ENCODE data around the gene PARP3.

The PARP3 gene

DNA sequence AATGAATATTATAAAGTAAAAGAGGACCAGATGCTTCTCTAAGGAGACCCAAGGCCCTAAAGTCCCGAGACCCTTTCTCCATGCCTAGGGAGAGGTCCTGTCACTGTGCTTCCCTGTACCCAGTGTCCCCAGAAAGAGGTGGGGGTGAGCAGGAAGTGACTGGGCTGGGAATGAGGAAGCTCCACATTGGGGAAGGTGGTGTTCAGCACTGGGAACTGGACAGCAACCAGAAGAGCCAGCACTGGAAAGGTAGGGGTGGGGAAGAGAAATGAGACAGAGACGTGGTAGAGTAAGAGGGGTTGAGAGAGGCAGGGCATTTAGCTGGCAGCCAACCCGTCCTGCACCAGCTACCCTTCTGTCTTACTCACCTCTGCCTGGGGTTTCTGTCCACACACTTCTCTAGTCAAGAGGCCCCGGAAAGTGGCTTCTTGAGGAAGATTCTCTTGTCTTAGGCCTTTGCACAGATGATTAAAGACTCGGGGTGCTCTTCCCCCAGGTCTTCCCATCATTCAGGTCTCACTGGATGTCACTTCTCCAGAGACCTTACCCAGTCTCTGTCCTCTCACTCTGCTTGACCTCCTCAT lies 12.7 kb upstream of the PARP3 start:
- no peak for DNase-seq (ENCODE audit: low read depth)
- H3K4me3 ChIP-seq (ENCODE audit: low read depth, low read length) = no peak overlapping the region
- TF ChIP-seq, protein P1, sequence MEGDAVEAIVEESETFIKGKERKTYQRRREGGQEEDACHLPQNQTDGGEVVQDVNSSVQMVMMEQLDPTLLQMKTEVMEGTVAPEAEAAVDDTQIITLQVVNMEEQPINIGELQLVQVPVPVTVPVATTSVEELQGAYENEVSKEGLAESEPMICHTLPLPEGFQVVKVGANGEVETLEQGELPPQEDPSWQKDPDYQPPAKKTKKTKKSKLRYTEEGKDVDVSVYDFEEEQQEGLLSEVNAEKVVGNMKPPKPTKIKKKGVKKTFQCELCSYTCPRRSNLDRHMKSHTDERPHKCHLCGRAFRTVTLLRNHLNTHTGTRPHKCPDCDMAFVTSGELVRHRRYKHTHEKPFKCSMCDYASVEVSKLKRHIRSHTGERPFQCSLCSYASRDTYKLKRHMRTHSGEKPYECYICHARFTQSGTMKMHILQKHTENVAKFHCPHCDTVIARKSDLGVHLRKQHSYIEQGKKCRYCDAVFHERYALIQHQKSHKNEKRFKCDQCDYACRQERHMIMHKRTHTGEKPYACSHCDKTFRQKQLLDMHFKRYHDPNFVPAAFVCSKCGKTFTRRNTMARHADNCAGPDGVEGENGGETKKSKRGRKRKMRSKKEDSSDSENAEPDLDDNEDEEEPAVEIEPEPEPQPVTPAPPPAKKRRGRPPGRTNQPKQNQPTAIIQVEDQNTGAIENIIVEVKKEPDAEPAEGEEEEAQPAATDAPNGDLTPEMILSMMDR (IDR thresholded peaks at IDR 0.05; ENCODE audit: low read depth, low read length, missing control alignments) = no peak
- in situ Hi-C loops (cut with HindIII; ENCODE audit: low sequenced_read_pairs) = no loop called here

DNA sequence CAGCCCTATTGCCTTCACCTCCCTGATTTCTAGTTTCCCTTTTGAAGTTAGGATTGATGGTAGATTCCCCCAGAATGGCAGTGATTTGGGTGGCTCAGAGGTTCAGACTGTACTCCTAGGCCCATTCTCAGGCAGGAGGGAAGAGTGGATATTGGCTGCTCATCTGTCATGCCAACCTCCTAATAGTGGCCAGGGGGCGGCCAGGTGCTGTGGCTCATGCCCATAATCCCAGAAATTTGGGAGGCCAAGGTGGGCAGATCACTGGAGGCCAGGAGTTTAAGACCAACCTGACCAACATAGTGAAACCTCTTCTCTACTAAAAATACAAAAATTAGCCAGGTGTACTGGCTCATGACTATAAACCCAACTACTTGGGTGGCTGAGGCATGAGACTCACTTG lies 11.7 kb upstream of the PARP3 start:
- in situ Hi-C loops (cut with HindIII; ENCODE audit: low sequenced_read_pairs) = no loop called here
- TF ChIP-seq, protein P1 (IDR thresholded peaks at IDR 0.05; ENCODE audit: low read depth, low read length, missing control alignments) = no peak

DNA sequence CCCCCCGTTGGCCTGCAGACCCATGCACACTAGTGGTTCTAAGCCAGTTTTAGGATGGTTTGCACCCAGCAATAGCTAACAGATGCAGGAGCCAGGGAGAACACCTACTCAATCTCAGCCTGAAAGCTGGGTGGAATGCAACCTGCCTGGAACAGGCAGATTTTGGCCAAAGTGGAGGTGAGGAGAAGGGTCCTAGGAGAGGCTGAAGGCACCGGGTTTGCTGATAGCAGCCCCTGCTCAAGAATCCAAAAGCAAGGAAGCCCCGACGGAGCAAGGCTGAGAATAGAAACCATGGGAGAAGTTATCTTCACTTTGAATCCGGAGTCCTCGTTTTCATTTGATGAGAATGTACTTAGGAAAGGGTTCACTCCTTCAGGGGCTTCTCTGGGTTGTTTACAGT lies 10.4 kb upstream of the PARP3 start:
- no peak overlapping the region for H3K4me3 ChIP-seq (ENCODE audit: low read depth, low read length)
- in situ Hi-C loops (cut with HindIII; ENCODE audit: low sequenced_read_pairs) = no loop called here
- TF ChIP-seq, protein P1 (IDR thresholded peaks at IDR 0.05; ENCODE audit: low read depth, low read length, missing control alignments) = no peak
- DNase-seq (ENCODE audit: low read depth) = no peak

More for the DNA sequence above, 11.7 kb upstream of the PARP3 start:
- DNase-seq (ENCODE audit: low read depth) = no peak
- no peak overlapping the region for H3K4me3 ChIP-seq (ENCODE audit: low read depth, low read length)

DNA sequence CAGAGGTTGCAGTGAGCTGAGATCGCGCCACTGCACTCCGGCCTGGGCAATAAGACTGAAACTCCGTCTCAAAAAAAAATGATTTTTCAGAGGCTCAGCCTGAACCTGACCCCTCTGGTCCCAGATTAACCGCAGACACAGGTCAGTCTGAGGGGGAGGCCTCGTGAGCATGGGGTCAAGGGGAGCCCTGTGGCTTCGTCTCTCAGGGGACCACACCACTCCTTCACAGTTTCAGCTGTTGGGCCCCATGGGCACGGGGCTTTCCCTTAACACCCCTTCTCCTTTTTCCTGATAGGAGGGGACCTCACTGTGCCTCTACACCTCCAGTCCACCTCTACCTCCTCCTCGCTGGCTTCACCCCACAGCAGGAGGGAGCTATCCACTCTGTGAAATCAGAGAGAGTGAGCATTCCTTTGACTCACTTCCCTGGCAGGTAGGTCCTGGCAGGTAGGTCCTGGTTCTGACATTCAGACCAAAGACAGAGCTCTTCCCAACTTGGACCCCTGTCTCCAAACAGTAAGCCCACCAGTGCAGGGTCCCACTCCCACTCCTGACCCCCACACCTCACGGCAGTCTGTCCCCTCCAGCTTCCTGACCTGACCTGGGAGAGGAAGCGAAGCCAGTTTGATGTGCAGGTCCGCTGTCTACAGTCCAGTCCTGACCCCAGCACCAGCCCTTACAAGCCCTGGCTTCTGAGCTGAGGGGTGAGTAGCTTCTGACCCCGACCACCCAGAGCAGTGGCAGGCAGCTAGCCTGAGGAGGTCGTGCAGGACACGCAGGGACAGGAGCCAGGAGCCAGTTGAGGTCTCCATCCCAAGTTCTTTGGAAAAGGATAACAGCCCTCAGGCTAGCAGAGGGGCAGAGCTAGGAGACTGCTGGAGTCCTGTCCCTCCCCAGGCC lies 9.4 kb upstream of the PARP3 start:
- H3K4me3 ChIP-seq (ENCODE audit: low read depth, low read length) = no peak overlapping the region
- TF ChIP-seq, protein P1 (IDR thresholded peaks at IDR 0.05; ENCODE audit: low read depth, low read length, missing control alignments) = no peak
- no peak for DNase-seq (ENCODE audit: low read depth)
- in situ Hi-C loops (cut with HindIII; ENCODE audit: low sequenced_read_pairs) = no loop called here

DNA sequence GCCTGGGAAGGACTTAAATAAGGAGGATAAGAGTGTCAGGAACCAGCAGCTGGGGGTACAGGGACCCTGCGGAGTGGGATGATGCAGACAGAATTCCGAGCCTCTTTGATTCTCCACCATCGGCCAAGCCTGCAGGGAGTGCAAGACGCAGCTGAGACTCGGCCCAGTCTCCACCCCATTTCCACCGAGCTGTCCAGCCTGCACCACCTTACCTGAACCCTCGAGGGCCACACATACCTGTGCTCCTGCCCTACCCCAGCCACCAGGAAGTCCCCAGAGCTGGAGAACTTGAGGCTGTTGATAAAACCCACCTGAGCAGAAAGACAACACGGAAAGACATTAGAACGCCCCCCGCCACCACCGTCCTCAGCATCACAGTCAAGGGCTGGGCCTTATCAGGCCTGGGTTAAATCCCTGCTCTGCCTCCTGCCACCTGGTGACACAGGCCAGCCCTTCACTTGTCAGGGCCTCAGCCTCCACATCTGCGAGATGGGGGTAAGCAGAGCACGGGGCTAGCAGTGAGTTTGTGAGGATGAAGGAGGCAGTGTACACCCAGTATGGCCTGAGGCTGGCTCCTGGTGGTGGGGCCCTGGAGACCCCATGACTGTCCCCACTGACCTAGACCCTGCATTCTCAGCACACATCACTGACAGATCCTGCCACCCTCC lies 8.6 kb upstream of the PARP3 start:
- TF ChIP-seq, protein P1 (IDR thresholded peaks at IDR 0.05; ENCODE audit: low read depth, low read length, missing control alignments) = no peak
- DNase-seq (ENCODE audit: low read depth) = no peak
- no peak overlapping the region for H3K4me3 ChIP-seq (ENCODE audit: low read depth, low read length)
- in situ Hi-C loops (cut with HindIII; ENCODE audit: low sequenced_read_pairs) = no loop called here

DNA sequence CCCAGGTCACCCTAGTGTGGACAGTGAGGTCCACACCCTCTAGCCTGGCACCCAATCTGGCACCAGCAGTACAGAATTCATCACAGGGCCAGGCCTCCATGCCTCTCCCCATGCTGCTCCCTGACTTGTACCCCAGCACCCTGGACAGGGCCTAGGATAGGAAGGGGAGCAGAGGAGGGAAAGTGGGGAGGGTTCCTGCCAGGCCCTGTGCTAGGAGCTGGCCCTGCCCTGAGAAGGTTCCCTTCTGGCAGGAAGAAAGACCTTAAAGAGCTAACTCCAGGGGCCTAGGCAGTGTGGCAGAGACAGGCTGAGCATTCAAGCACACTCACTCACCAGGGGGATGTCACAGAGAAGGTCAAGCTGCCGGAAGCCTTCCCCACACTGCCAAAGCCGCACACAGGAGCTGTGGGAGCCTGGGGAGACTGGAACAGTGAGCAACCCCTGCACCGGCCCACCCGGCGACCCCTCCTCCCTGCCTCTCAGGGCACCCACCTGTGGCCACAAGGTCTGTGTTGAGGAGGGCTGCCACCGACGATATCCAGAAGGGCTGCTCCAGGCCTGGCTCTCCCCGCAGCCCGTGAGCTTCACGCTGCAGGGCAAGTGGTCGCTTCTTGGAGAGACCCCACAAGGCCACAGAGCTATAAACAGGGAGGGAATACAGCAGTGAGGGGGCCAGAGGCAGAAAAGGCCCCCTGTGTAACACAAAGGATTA lies 7.9 kb upstream of the PARP3 start:
- in situ Hi-C loops (cut with HindIII; ENCODE audit: low sequenced_read_pairs) = no loop called here
- DNase-seq (ENCODE audit: low read depth) = no peak
- TF ChIP-seq, protein P1 (IDR thresholded peaks at IDR 0.05; ENCODE audit: low read depth, low read length, missing control alignments) = no peak
- no peak overlapping the region for H3K4me3 ChIP-seq (ENCODE audit: low read depth, low read length)

Data from astrocyte of the cerebellum (primary cell).